ENCODE results near the gene HEPHL1.
"Not testable (repeated sequence)": the region's sequence is repeated elsewhere in the genome, so short reads cannot be mapped to it uniquely, and the experiment has no call there.

HEPHL1 gene

GRCh38 chr11:94152678-94153065 is 131.5 kb downstream of the HEPHL1 start:
- TF ChIP-seq CTCF (IDR thresholded peaks at IDR 0.05; ENCODE audit: low read depth, low read length, missing control alignments): no peak
- DNase-seq (ENCODE audit: low read depth): no peak
- H3K4me3 ChIP-seq (ENCODE audit: low read depth, low read length): no peak overlapping the region

- no peak for TF ChIP-seq CTCF (IDR thresholded peaks at IDR 0.05; ENCODE audit: low read depth, low read length, missing control alignments)
- H3K4me3 ChIP-seq (ENCODE audit: low read depth, low read length): no peak overlapping the region
- DNase-seq (ENCODE audit: low read depth): no peak
Observed at GRCh38 chr11:94153320-94153719, 132.2 kb downstream of the HEPHL1 start.

GRCh38 chr11:94154095-94154856 is 133.1 kb downstream of the HEPHL1 start:
- TF ChIP-seq CTCF (IDR thresholded peaks at IDR 0.05; ENCODE audit: low read depth, low read length, missing control alignments): no peak
- no peak for DNase-seq (ENCODE audit: low read depth)
- H3K4me3 ChIP-seq (ENCODE audit: low read depth, low read length): no peak overlapping the region

- DNase-seq (ENCODE audit: low read depth); H3K4me3 ChIP-seq (ENCODE audit: low read depth, low read length): not testable (repeated sequence)
Observed at GRCh38 chr11:94157339-94157738, 136.2 kb downstream of the HEPHL1 start.
